Measurements from ENCODE around the gene DMKN.

- TF ChIP-seq, protein P1, sequence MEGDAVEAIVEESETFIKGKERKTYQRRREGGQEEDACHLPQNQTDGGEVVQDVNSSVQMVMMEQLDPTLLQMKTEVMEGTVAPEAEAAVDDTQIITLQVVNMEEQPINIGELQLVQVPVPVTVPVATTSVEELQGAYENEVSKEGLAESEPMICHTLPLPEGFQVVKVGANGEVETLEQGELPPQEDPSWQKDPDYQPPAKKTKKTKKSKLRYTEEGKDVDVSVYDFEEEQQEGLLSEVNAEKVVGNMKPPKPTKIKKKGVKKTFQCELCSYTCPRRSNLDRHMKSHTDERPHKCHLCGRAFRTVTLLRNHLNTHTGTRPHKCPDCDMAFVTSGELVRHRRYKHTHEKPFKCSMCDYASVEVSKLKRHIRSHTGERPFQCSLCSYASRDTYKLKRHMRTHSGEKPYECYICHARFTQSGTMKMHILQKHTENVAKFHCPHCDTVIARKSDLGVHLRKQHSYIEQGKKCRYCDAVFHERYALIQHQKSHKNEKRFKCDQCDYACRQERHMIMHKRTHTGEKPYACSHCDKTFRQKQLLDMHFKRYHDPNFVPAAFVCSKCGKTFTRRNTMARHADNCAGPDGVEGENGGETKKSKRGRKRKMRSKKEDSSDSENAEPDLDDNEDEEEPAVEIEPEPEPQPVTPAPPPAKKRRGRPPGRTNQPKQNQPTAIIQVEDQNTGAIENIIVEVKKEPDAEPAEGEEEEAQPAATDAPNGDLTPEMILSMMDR (IDR thresholded peaks at IDR 0.05), result no peak
- TF ChIP-seq ESRRA (IDR thresholded peaks at IDR 0.05; ENCODE audit: borderline replicate concordance, low read length) (no peak), NR3C1 (IDR thresholded peaks at IDR 0.05) (no peak), MAFK (IDR thresholded peaks at IDR 0.05; ENCODE audit: partially characterized antibody) (no peak), MAZ (IDR thresholded peaks at IDR 0.05; ENCODE audit: borderline replicate concordance, low read depth, low read length) (no peak)
Observed at GRCh38 chr19:35486268-35486708, 27.2 kb downstream of the DMKN start.
